22Rv1 (cell line): ENCODE measurements around the gene CCT8L2.
"Not testable (repeated sequence)": the region's sequence is repeated elsewhere in the genome, so short reads cannot be mapped to it uniquely, and the experiment has no call there.

Source experiments
- H3K27ac ChIP-seq: fragments of 450-650 bp; 2 replicates; pipeline ENCODE4 v1.5.1; 2017
- ZFX ChIP-seq: fragments of 450-650 bp; IDR thresholded peaks from 2 replicates; pipeline ENCODE4 v1.6.1; 2017; ENCODE audit warnings: antibody characterized with exemption, borderline replicate concordance
- TF ChIP-seq, protein P1 (sequence below): fragments of 450-650 bp; IDR thresholded peaks from 2 replicates; pipeline ENCODE4 v1.5.1; 2017; ENCODE audit warnings: mild to moderate bottlenecking

The CCT8L2 gene

DNA sequence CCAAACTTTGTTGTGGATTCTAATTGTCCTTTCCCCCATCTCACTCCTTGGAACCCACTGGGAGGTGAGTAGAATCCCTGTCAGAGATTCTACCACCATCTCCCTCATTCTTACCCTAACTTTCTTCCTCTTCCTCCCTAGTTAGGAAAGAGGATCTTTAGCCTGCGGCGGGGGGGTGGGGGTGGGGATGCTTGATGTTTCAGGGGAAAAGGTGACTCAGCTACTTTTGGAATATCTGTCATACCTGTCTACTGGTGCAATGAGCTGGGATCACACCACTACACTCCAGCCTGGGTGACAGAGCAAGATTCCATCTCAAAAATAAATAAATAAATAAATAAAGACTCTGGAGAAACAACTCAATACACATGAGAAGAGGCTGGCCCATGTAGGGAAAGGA is 6.4 kb downstream of the CCT8L2 start:
- TF ChIP-seq ZFX = no peak
- TF ChIP-seq, protein P1, sequence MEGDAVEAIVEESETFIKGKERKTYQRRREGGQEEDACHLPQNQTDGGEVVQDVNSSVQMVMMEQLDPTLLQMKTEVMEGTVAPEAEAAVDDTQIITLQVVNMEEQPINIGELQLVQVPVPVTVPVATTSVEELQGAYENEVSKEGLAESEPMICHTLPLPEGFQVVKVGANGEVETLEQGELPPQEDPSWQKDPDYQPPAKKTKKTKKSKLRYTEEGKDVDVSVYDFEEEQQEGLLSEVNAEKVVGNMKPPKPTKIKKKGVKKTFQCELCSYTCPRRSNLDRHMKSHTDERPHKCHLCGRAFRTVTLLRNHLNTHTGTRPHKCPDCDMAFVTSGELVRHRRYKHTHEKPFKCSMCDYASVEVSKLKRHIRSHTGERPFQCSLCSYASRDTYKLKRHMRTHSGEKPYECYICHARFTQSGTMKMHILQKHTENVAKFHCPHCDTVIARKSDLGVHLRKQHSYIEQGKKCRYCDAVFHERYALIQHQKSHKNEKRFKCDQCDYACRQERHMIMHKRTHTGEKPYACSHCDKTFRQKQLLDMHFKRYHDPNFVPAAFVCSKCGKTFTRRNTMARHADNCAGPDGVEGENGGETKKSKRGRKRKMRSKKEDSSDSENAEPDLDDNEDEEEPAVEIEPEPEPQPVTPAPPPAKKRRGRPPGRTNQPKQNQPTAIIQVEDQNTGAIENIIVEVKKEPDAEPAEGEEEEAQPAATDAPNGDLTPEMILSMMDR = no peak
- no peak overlapping the region for H3K27ac ChIP-seq

- not testable (repeated sequence) for H3K27ac ChIP-seq
These were observed 11.7 kb downstream of the CCT8L2 start for GRCh38 chr22:16580872-16581271.

DNA sequence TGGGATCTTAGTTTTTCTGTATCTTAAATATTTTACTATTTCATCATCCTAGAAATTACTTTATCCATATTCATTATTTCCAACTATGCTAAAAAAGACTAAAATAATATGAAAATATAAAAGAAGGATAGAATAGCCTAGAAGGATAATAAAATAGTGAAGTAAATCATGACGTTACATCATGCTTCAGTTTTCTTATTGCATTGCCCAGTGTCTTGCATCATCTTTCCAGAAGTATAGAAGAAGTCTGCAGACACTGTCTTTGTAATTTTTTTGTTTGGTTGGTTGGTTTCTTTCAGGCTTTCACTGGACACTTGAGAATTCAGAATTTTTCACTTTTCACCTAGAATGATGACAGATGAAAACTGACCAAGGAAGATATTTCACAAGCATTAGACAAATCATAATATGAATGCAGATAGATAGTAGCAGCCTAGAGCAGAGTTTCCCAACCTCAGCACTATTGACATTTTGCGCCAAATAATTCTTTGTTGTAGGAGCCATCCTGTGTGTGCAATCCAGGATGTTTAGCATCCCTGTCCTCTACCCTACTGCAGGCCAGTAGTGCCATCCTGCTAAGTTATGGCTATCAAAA is 23.3 kb downstream of the CCT8L2 start:
- H3K27ac ChIP-seq = not testable (repeated sequence)

DNA sequence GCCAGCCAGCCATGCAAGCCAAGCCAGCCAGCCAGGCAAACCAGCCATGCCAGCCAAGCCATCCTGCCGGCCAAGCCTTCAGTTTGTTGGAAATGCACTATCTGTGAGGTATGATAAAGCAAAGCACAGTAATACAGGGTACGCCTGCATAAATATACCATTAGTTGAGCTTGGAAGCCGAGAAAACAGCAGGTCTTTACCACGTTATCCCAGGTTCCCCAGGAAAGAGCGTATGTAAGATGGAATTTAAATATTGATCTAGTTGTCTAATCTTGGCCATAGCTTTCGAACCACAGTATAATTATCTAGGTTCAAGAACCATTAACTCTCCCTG is 24.2 kb downstream of the CCT8L2 start:
- TF ChIP-seq, protein P1 = no peak
- TF ChIP-seq ZFX = no peak
- no peak overlapping the region for H3K27ac ChIP-seq

DNA sequence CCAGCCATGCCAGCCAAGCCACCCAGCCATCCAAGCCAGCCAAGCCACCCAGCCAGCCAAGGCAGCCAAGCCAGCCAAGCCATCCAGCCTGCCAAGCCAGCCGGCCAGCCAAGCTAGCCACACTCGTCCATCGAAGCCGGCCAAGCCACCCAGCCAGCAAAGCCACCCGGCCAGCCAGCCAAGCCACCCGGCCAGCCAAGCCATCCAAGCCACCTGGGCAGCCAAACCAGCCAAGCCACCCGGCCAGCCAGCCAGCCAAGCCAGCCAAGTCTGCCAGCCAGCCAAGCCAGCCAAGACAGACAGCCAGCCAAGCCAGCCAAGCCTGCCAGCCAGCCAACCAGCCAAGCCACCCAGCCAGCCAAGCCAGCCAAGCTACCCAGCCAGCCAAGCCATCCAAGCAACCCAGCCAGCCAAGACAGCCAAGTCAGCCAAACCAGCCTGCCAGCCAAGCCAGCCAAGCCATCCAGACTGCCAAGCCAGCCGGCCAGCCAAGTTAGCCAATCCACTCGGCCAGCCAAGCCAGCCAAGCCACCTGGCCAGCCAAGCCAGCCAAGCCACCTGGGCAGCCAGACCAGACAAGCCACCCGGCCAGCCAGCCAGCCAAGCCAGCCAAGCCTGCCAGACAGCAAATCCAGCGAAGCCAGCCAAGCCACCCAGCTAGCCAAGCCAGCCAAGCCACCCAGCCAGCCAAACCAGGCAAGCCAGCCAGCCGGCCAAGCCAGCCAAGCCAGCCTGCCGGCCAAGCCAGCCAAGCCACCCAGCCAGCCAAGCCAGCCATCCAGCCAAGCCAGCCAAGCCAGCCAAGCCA is 24.8 kb downstream of the CCT8L2 start:
- H3K27ac ChIP-seq = not testable (repeated sequence)

DNA sequence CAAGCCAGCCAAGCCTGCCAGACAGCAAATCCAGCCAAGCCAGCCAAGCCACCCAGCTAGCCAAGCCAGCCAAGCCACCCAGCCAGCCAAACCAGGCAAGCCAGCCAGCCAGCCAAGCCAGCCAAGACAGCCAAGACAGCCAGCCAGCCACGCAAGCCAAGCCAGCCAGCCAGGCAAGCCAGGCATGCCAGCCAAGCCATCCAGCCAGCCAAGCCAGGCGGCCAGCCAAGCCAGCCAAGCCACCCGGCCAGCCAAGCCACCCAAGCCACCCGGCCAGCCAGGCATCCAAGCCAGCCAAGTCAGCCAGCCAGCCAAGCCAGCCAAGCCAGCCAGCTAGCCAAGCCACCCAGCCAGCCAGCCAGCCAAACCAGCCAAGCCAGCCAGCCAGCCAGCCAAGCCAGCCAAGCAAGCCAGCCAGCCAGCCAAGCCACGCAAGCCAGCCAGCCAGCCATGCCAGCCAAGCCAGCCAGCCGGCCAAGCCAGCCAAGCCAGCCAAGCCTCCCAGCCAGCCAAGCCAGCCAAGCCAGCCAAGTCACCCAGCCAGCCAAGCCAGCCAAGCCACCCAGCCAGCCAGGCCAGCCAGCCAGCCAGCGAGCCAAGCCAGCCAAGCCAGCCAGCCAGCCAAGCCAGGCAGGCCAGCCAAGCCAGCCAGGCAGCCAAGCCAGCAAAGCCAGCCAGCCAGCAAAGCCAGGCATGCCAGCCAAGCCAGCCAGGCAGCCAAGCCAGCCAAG is 26.0 kb downstream of the CCT8L2 start:
- not testable (repeated sequence) for H3K27ac ChIP-seq

GRCh38 chr22:16565585-16566420 is 26.8 kb downstream of the CCT8L2 start:
- H3K27ac ChIP-seq = not testable (repeated sequence)

DNA sequence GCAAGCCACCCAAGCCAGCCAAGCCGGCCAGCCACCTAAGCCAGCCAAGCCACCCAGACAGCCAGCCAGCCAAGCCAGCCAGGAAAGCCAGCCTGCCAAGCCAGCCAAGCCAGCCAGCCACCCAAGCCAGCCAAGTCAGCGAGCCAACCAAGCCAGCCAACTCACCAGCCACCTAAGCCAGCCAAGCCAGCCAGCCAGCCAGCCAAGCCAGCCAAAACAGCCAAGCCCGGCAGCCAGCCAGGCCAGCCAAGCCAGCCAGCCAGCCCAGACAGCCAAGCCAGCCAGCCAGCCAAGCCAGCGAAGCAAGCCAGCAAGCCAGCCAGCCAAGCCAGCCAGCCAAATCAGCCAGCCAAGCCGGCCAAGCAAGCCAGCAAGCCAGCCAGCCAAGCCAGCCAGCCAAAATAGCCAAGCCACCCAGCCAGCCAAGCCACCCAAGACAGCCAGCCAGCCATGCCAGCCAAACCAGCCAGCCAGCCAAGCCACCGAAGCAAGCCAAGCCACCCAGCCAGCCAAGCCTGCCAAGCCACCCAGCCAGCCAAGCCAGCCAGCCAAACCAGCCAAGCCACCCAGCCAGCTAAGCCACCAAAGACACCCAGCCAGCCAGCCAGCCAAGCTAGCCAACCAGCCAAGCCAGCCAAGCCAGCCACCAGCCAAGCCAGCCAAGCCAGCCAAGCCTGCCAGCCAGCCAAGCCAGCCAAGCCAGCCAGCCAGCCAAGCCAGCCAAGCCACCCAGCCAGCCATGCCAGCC is 27.6 kb downstream of the CCT8L2 start:
- H3K27ac ChIP-seq = not testable (repeated sequence)

DNA sequence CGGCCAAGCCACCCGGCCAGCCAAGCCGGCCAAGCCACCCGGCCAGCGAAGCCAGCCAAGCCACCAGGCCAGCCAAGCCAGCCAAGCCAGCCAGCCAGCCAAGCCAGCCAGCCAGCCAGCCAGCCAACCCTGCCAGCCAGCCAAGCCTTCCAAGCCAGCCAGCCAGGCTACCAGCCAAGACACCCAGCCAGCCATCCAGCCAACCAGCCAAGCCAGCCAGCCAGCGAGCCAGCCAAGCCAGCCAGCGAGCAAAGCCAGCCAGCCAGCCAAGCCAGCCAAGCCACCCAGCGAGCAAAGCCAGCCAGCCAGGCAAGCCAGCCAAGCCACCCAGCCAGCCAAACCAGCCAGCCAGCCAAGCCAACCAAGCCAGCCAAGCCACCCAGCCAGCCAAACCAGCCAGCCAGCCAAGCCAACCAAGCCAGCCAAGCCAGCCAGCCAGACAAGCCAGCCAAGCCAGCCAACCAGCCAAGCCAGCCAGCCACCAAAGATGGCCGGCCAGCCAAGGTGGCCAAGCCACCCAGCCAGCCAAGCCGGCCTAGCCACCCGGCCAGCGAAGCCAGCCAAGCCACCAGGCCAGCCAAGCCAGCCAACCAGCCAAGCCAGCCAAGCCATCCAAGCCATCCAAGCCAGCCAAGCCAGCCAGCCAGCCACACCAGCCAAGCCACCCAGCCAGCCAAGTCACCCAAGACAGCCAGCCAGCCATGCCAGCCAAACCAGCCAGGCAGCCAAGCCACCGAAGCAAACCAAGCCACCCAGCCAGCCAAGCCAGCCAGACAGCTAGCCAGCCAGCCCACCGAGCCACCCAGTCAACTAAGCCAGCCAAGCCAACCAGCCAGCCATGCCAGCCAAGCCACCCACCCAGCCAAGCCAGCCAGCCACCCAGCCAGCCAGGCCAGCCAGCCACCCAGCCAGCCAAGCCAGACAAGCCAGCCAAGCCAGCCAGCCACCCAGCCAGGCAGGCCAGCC is 28.8 kb downstream of the CCT8L2 start:
- H3K27ac ChIP-seq = no peak overlapping the region
- no peak for TF ChIP-seq ZFX
- TF ChIP-seq, protein P1 = no peak
